HepG2 (cell line): Measurements from ENCODE around the gene ZNF511. TPM values are rescaled to one million over a fixed set of nuclear protein-coding genes. Genes with fewer than 3 reads are reported as not detected.

ENCODE experiments used
- ATAC-seq: fragments of 200-7000 bp; cut with Tn5 transposase; 3 replicates; pipeline ENCODE4 v1.9.1; 2020; ENCODE audit warnings: mild to moderate bottlenecking, moderate library complexity
- BruUV-seq: library from RNA; stranded (reverse); fragments of 400-500 nt; replicated peaks from 2 replicates; lab custom pipeline; 2021; lab: Mats Ljungman, UMichigan
- CTCF ChIA-PET: fragments of 300-600 bp; formaldehyde crosslinking; extraction: SDS; loops from one replicate; lab custom pipeline; 2021; ENCODE audit warnings: low total read pairs, inconsistent platforms, low intra/inter-chr PET ratio; lab: Yijun Ruan, JAX
- POLR2A ChIA-PET: fragments of 350-600 bp; sonication (Branson Sonifier 250); formaldehyde crosslinking; loops from one replicate; lab custom pipeline; 2020; ENCODE audit warnings: antibody characterized with exemption, inconsistent platforms; lab: Yijun Ruan, JAX
- DNase-seq: peaks from one replicate; pipeline ENCODE4 v3.0.0-alpha.2; 2015; ENCODE audit warnings: low spot score
- FAIRE-seq: peaks from 3 replicates; lab custom pipeline; 2011; peaks lifted over from hg19 to GRCh38; lab: Jason Lieb, UNC
- H2AFZ ChIP-seq: one replicate; pipeline ENCODE4 v1.6.1; 2011; ENCODE audit warnings: low read length, inconsistent platforms
- H3K27ac ChIP-seq: fragments of 300-600 bp; 3 replicates; pipeline ENCODE4 v1.8.0; 2011; ENCODE audit warnings: mixed run types, mild to moderate bottlenecking, mixed read lengths, low read length, inconsistent platforms; ENCODE audit not compliant: insufficient read depth; ENCODE audit errors: extremely low read length
- H3K27me3 ChIP-seq, 2 experiments: fragments of 200-600 bp in 1 of 2; 2 replicates in 1 of 2; 3 replicates in 1 of 2; pipeline versions ENCODE4 v1.6.0 to v1.8.0; 2011; ENCODE audit warnings: low read length in 2 of 2, mild to moderate bottlenecking in 2 of 2, moderate library complexity in 2 of 2, inconsistent platforms in 1 of 2; ENCODE audit not compliant: insufficient read depth in 2 of 2, control insufficient read depth in 1 of 2
- H3K36me3 ChIP-seq, 2 experiments: fragments of 200-600 bp in 1 of 2; replicated peaks in 1 of 2; 2 replicates in 1 of 2; 3 replicates in 1 of 2; pipeline versions ENCODE4 v1.5.1 to v1.8.0; 2011; ENCODE audit warnings: low read length in 2 of 2, inconsistent platforms in 1 of 2; ENCODE audit not compliant: insufficient read depth in 2 of 2, control insufficient read depth in 1 of 2
- H3K4me1 ChIP-seq: 2 replicates; pipeline ENCODE4 v1.5.1; 2012; ENCODE audit warnings: low read length, inconsistent platforms; ENCODE audit not compliant: insufficient read depth
- H3K4me2 ChIP-seq: 2 replicates; pipeline ENCODE4 v1.6.0; 2011; ENCODE audit warnings: low read depth, low read length, inconsistent platforms
- H3K4me3 ChIP-seq, 3 experiments: fragments of 200-600 bp in 1 of 3; sonication (generic), shearing (Covaris generic) in 1 of 3; replicated peaks in 1 of 3; 2 replicates each; pipeline ENCODE4 v1.5.1; 2011 to 2016; ENCODE audit warnings: low read length in 3 of 3, inconsistent platforms in 2 of 3, low read depth in 2 of 3, mild to moderate bottlenecking in 2 of 3, control low read depth in 1 of 3, mixed read lengths in 1 of 3; ENCODE audit not compliant: insufficient read depth in 1 of 3
- H3K79me2 ChIP-seq: one replicate; pipeline ENCODE4 v1.6.1; 2011; ENCODE audit warnings: low read length, inconsistent platforms; ENCODE audit not compliant: insufficient read depth
- H3K9ac ChIP-seq: 2 replicates; pipeline ENCODE4 v1.6.0; 2011; ENCODE audit warnings: mild to moderate bottlenecking, low read depth, low read length, inconsistent platforms; ENCODE audit not compliant: insufficient read depth
- H3K9me3 ChIP-seq: 2 replicates; pipeline ENCODE4 v1.5.1; 2012; ENCODE audit warnings: mild to moderate bottlenecking, low read length
- H4K20me1 ChIP-seq: 2 replicates; pipeline ENCODE4 v1.6.0; 2011; ENCODE audit warnings: inconsistent platforms, mild to moderate bottlenecking, low read length, moderate library complexity; ENCODE audit not compliant: insufficient read depth
- MXD3 ChIP-seq: IDR thresholded peaks from 2 replicates; pipeline ENCODE4 v1.6.1; 2016; ENCODE audit warnings: mild to moderate bottlenecking, missing biosample characterization, missing genetic modification reagents
- PHB2 ChIP-seq: fragments of 450-650 bp; IDR thresholded peaks from 2 replicates; pipeline ENCODE4 v1.6.1; 2018; ENCODE audit not compliant: partially characterized antibody
- TFDP2 ChIP-seq: sonication (generic); formaldehyde crosslinking; IDR thresholded peaks from 2 replicates; pipeline ENCODE4 v1.4.0; 2020; ENCODE audit warnings: missing genetic modification reagents
- ZNF260 ChIP-seq: sonication (generic); formaldehyde crosslinking; IDR thresholded peaks from 2 replicates; pipeline ENCODE4 v1.4.0; 2020; ENCODE audit warnings: missing genetic modification reagents, low read depth, mild to moderate bottlenecking, borderline replicate concordance
- ZSCAN30 ChIP-seq: sonication (generic); formaldehyde crosslinking; IDR thresholded peaks from 2 replicates; pipeline ENCODE4 v1.5.0; 2020; ENCODE audit warnings: mild to moderate bottlenecking, missing genetic modification reagents
- WGBS: methylation state at CpG from one replicate; pipeline ENCODE4 v1.1.6; 2017; ENCODE audit warnings: low lambda C conversion rate; 5-methylcytosine and 5-hydroxymethylcytosine counted together
- in situ Hi-C: cut with HindIII; loops from 2 replicates; pipeline ENCODE4 v1.10.0; 2017; ENCODE audit warnings: low pct_unique_long_range_greater_than_20kb; ENCODE audit not compliant: extremely low pct_ligation_motif_present
- intact Hi-C: fragments of 100-400 bp; cut with micrococcal nuclease; formaldehyde crosslinking; loops from one replicate; pipeline ENCODE4 v1.10.0; 2022; ENCODE audit not compliant: unreplicated experiment
- polyA plus RNA-seq, 8 experiments: library from polyadenylated mRNA; depleted of rRNA in 3 of 8; stranded (reverse) in 7 of 8; unstranded in 1 of 8; fragments of >200 nt; fragmentation: Illumina TruSeq in 4 of 8; extraction: Trizol in 4 of 8; gene quantifications; 2 replicates each; pipeline versions ENCODE4 v1.2.1 to v1.2.3, GENCODE V29; 2011 to 2016; ENCODE audit warnings: low read depth in 4 of 8, missing spikeins in 1 of 8, mixed read lengths in 1 of 8; ENCODE audit not compliant: insufficient read depth in 1 of 8
- total RNA-seq, 5 experiments: library from RNA; depleted of rRNA; stranded (reverse); fragments of >200 nt; fragmentation: Illumina TruSeq; extraction: Trizol; gene quantifications; 2 replicates each; pipeline ENCODE4 v1.2.3, GENCODE V29; 2016; ENCODE audit warnings: low read depth in 1 of 5
- TF ChIP-seq, protein P1 (sequence below): sonication (generic); formaldehyde crosslinking; IDR thresholded peaks from 2 replicates; pipeline ENCODE4 v1.8.1; 2023; ENCODE audit warnings: mild to moderate bottlenecking, missing genetic modification reagents
- TF ChIP-seq, protein P2 (sequence below): sonication (generic); formaldehyde crosslinking; IDR thresholded peaks from 2 replicates; pipeline ENCODE4 v1.4.0; 2020; ENCODE audit warnings: low read depth, missing genetic modification reagents

Gene ZNF511
- total and polyA plus RNA-seq, 2 of the 13 experiments (the other 11 are each of a cell fraction or from before 2014, with no cell fraction given): 35.6 to 66.4 TPM

DNA sequence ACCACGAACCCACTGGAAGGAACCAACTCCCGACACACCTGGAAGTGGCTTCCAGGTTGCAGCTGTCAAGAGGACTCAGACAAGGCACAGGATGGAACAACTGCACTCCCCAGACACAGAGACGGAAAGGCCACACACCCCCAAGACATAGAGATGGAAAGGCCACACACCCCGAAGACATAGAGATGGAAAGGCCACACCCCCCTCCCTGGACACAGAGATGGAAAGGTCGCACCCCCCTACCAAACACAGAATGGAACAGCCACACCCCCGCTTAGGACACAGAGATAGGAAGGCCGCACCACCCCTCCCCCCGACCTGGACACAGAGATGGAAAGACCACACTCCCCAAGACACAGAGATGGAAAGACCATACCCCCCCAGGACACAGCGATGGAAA, 7.6 kb downstream of the ZNF511 start:
- Histone ChIP-seq H3K27me3 (peaks cover 0 to 9% of the 10 kb centered on the region in 2 experiments; a peak in 2 of 5 replicates), H3K9ac (no peak overlapping the region), H3K79me2 (no peaks in the 10 kb centered on the region), H3K9me3 (no peaks in the 10 kb centered on the region), H3K27ac (no peak overlapping the region), H3K4me2 (no peak overlapping the region), H3K4me3 (no peak overlapping the region), H2AFZ (no peak overlapping the region), H4K20me1 (no peaks in the 10 kb centered on the region), H3K4me1 (peaks cover 15% of the 10 kb centered on the region), H3K36me3 (peaks cover 5 to 15% of the 10 kb centered on the region in 2 experiments; a peak in 4 of 5 replicates)
- intact Hi-C loops (no loop called here), in situ Hi-C loops (no loop called here)
- FAIRE-seq: no peak
- TF ChIP-seq, protein P1, sequence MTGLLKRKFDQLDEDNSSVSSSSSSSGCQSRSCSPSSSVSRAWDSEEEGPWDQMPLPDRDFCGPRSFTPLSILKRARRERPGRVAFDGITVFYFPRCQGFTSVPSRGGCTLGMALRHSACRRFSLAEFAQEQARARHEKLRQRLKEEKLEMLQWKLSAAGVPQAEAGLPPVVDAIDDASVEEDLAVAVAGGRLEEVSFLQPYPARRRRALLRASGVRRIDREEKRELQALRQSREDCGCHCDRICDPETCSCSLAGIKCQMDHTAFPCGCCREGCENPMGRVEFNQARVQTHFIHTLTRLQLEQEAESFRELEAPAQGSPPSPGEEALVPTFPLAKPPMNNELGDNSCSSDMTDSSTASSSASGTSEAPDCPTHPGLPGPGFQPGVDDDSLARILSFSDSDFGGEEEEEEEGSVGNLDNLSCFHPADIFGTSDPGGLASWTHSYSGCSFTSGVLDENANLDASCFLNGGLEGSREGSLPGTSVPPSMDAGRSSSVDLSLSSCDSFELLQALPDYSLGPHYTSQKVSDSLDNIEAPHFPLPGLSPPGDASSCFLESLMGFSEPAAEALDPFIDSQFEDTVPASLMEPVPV (CRISPR knock-in tag): no peak
- TF ChIP-seq, protein P2, sequence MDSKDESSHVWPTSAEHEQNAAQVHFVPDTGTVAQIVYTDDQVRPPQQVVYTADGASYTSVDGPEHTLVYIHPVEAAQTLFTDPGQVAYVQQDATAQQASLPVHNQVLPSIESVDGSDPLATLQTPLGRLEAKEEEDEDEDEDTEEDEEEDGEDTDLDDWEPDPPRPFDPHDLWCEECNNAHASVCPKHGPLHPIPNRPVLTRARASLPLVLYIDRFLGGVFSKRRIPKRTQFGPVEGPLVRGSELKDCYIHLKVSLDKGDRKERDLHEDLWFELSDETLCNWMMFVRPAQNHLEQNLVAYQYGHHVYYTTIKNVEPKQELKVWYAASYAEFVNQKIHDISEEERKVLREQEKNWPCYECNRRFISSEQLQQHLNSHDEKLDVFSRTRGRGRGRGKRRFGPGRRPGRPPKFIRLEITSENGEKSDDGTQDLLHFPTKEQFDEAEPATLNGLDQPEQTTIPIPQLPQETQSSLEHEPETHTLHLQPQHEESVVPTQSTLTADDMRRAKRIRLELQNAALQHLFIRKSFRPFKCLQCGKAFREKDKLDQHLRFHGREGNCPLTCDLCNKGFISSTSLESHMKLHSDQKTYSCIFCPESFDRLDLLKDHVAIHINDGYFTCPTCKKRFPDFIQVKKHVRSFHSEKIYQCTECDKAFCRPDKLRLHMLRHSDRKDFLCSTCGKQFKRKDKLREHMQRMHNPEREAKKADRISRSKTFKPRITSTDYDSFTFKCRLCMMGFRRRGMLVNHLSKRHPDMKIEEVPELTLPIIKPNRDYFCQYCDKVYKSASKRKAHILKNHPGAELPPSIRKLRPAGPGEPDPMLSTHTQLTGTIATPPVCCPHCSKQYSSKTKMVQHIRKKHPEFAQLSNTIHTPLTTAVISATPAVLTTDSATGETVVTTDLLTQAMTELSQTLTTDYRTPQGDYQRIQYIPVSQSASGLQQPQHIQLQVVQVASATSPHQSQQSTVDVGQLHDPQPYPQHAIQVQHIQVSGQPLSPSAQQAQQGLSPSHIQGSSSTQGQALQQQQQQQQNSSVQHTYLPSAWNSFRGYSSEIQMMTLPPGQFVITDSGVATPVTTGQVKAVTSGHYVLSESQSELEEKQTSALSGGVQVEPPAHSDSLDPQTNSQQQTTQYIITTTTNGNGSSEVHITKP (CRISPR knock-in tag): 0 out of 2 replicates have a peak, but pooled peaks have one; percentile 34
- TF ChIP-seq TFDP2 (CRISPR knock-in tag): no peak
- TF ChIP-seq MXD3: no peak
- no peak for TF ChIP-seq PHB2
- TF ChIP-seq ZSCAN30: no peak
- no peak for TF ChIP-seq ZNF260
- ChIA-PET POLR2A (no interaction called here), CTCF (no interaction called here)
- no TSS peak for BruUV-seq
- no peak for ATAC-seq
- 63% methylated on average over 7 of the region's 9 CpGs for WGBS
- DNase-seq: no peak
